Bronchial epithelial cell (primary cell): ENCODE data around the gene FASTKD2. TPM values are rescaled to one million over a fixed set of nuclear protein-coding genes. Genes with fewer than 3 reads are reported as not detected.
A peak's percentile ranks its signal among the peaks of the same experiment; 100 is the strongest.

Experiments
- DNase-seq: peaks from one replicate; pipeline ENCODE4 v3.0.0-alpha.2; 2010; ENCODE audit warnings: low read depth
- FAIRE-seq: peaks from 2 replicates; lab custom pipeline; 2011; peaks lifted over from hg19 to GRCh38; lab: Jason Lieb, UNC
- H3K27me3 ChIP-seq: 2 replicates; pipeline ENCODE4 v1.5.1; 2011; ENCODE audit warnings: low read length; ENCODE audit not compliant: control insufficient read depth, insufficient read depth
- H3K36me3 ChIP-seq: 2 replicates; pipeline ENCODE4 v1.5.1; 2011; ENCODE audit warnings: low read length; ENCODE audit not compliant: control insufficient read depth, insufficient read depth
- H3K4me3 ChIP-seq: 2 replicates; pipeline ENCODE4 v1.5.1; 2011; ENCODE audit warnings: mild to moderate bottlenecking, low read depth, low read length, control low read depth
- total RNA-seq: library from RNA; depleted of rRNA; stranded (reverse); fragments of >200 nt; gene quantifications from 2 replicates; pipeline ENCODE4 v1.2.1, GENCODE V29; 2014
- TF ChIP-seq, protein P1 (sequence below): IDR thresholded peaks from 2 replicates; pipeline ENCODE4 v1.5.1; 2011; ENCODE audit warnings: mild to moderate bottlenecking, moderate library complexity, low read length, control low read depth, inconsistent platforms; ENCODE audit not compliant: insufficient read depth, severe bottlenecking

Gene FASTKD2
- total RNA-seq, 1 donor from 2014 or later = 41.3 TPM

DNA sequence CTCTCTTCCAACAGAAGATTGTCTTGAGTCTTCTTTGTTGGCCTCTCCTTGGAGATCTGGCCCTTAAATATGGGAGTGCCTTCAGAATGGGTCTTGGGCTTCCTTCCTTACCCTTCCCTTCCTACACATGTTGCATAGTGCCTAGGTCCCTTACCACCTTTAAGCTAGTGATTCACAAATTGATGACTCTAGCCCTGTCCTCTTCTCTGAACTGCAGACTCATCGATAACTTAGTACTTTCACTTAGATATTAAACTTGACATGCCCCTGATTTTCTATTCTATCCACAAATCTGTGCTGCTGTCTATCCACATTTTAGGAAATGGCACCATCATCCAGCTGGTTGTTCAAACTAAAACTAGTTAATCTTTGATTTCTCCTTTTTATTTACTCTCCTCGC lies 38.1 kb upstream of the FASTKD2 start:
- TF ChIP-seq, protein P1, sequence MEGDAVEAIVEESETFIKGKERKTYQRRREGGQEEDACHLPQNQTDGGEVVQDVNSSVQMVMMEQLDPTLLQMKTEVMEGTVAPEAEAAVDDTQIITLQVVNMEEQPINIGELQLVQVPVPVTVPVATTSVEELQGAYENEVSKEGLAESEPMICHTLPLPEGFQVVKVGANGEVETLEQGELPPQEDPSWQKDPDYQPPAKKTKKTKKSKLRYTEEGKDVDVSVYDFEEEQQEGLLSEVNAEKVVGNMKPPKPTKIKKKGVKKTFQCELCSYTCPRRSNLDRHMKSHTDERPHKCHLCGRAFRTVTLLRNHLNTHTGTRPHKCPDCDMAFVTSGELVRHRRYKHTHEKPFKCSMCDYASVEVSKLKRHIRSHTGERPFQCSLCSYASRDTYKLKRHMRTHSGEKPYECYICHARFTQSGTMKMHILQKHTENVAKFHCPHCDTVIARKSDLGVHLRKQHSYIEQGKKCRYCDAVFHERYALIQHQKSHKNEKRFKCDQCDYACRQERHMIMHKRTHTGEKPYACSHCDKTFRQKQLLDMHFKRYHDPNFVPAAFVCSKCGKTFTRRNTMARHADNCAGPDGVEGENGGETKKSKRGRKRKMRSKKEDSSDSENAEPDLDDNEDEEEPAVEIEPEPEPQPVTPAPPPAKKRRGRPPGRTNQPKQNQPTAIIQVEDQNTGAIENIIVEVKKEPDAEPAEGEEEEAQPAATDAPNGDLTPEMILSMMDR = no peak
- Histone ChIP-seq H3K27me3 (no peaks in the 10 kb centered on the region), H3K36me3 (no peaks in the 10 kb centered on the region), H3K4me3 (no peak overlapping the region)
- FAIRE-seq (no peak), DNase-seq (no peak)

DNA sequence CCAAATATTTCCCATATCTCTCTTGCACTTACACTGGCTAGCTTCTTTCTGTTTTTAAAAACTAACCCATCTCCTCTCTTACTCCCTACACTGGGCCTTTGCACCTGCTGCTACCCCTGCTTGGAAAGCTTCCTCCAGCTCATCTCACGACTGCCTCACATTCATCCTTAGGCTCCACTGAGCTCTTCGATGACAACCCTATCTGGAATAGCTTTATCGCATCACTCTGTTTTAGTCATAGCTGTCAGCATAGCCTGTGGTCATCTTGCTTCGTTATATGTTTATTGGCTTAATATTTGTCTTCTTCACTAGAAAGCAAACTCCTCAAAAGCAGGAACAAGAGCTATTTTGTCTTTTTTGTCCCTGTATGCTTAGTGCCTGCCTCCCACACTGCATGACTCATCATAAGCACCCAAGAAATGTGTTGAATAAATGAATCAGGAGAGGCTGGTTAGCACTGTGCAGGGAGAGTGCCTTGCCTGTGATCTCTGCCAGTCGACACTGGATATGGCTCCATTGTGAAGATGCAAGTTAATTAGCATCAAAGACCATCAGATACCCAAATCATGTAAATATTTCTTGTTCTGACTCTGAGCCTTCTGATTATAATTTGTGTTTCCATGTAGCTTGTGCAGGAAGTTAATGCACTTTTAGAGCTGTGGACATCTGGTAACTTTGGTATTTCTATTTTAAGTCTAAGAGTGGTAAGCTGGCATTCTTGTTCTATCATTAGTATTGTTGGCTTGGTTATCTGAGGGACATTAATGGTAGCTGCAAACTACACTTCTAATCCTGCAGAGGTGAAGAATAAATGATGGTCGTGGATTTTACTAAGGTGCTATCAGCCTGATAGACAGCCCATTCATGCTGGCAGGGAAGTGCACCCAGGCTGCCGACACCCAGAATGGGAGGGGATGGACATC lies 36.9 kb upstream of the FASTKD2 start:
- TF ChIP-seq, protein P1 = no peak
- Histone ChIP-seq H3K4me3 (no peak overlapping the region), H3K27me3 (no peaks in the 10 kb centered on the region), H3K36me3 (no peaks in the 10 kb centered on the region)
- DNase-seq = peak; percentile 50
- no peak for FAIRE-seq

DNA sequence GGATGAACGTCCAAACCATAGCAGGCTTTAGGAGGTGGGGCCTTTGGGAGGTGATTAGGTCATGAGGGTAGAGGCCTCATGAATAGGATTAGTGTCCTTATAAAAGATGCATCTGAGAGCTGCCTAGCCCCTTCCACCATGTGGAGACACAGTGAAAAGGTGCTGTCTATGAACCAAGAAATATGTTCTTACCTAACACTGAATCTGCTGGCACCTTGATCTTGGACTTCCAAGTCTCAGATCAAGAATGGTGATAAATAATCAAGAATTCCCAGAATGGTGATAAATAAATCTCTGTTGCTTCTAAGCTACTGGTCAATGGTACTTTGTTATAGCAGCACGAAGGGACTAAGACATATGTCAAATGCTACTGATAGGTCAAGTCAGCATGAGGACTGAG lies 32.1 kb upstream of the FASTKD2 start:
- DNase-seq (no peak), FAIRE-seq (no peak)
- no peak overlapping the region for H3K4me3 ChIP-seq
- TF ChIP-seq, protein P1 = no peak
- H3K36me3 ChIP-seq = no peaks in the 10 kb centered on the region
- no peaks in the 10 kb centered on the region for H3K27me3 ChIP-seq

DNA sequence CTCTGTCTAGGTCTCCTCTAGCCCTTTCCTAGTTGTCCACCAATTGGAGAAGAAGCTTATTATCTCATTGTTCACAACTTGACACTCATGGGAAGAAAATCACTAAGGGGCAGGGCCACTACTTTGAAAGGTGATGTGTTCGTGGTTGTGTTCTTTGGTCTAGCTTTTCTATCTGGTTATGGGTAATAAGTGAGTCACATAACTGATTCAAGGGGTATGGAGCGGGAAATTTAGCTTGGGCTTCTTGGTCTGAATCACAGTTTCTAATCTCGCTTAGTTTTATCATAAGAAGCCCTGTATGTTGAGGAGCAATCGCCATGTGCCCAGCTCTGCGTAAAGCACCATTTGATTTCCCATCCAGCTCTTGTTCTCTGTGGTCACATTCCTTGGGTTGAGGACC lies 28.5 kb upstream of the FASTKD2 start:
- Histone ChIP-seq H3K4me3 (no peak overlapping the region), H3K27me3 (no peaks in the 10 kb centered on the region), H3K36me3 (no peaks in the 10 kb centered on the region)
- TF ChIP-seq, protein P1 = no peak
- FAIRE-seq (no peak), DNase-seq (peak; percentile 29)

DNA sequence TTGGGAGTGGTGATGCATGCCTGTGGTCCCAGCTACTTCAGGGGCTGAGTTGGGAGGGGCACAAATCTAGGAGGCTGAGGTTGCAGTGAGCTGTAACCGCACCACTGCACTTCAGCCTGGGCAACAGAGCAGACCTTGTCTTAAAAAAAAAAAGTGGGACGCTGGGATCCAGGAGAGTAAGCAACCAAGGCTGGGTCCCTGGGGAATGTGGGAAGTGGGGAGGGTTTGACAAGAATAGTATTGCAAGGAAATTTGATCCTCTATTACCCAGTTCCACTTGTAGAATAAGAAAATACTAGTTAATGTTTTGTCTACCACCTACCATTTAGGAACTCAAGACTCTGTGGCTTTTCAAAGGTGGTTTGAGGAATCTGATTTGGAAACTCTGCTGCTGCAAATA lies 26.1 kb upstream of the FASTKD2 start:
- Histone ChIP-seq H3K36me3 (no peaks in the 10 kb centered on the region), H3K27me3 (no peaks in the 10 kb centered on the region), H3K4me3 (no peak overlapping the region)
- DNase-seq (no peak), FAIRE-seq (no peak)
- TF ChIP-seq, protein P1 = no peak
